Measurements from ENCODE around the gene GTF2A1.
"Not testable (repeated sequence)": the region's sequence is repeated elsewhere in the genome, so short reads cannot be mapped to it uniquely, and the experiment has no call there.

Gene GTF2A1

GRCh38 chr14:81224222-81224621, 3.5 kb upstream of the GTF2A1 start:
- no peak for DNase-seq

GRCh38 chr14:81223788-81224187, 3.0 kb upstream of the GTF2A1 start:
- DNase-seq, result not testable (repeated sequence)

- DNase-seq, result no peak
Measured at GRCh38 chr14:81222691-81223090, 1.9 kb upstream of the GTF2A1 start.

- no peak for DNase-seq
Measured at GRCh38 chr14:81222126-81222525, 1.4 kb upstream of the GTF2A1 start.

GRCh38 chr14:81221579-81222102, 882 bp upstream of the GTF2A1 start:
- DNase-seq, result peak; percentile 35

- DNase-seq, result no peak
Measured at GRCh38 chr14:81220580-81220829, 254 bp downstream of the GTF2A1 start.

- peak; percentile 69 for DNase-seq
Measured at GRCh38 chr14:81219759-81220579, 790 bp downstream of the GTF2A1 start.

GRCh38 chr14:81219210-81219758, 1.5 kb downstream of the GTF2A1 start:
- peak; percentile 100 for DNase-seq

- DNase-seq, result no peak
Measured at GRCh38 chr14:81211844-81212243, 8.9 kb downstream of the GTF2A1 start.

- no peak for DNase-seq
Measured at GRCh38 chr14:81209167-81209836, 11.5 kb downstream of the GTF2A1 start.

- DNase-seq, result no peak
Measured at GRCh38 chr14:81208489-81208888, 12.3 kb downstream of the GTF2A1 start.

- no peak for DNase-seq
Measured at GRCh38 chr14:81206115-81206514, 14.6 kb downstream of the GTF2A1 start.

- DNase-seq, result no peak
Measured at GRCh38 chr14:81205639-81206038, 15.1 kb downstream of the GTF2A1 start.

- DNase-seq, result no peak
Measured at GRCh38 chr14:81200054-81200453, 20.7 kb downstream of the GTF2A1 start.

GRCh38 chr14:81199084-81199483, 21.7 kb downstream of the GTF2A1 start:
- DNase-seq, result no peak

GRCh38 chr14:81198651-81199050, 22.1 kb downstream of the GTF2A1 start:
- DNase-seq, result no peak

- no peak for DNase-seq
Measured at GRCh38 chr14:81193924-81194633, 26.7 kb downstream of the GTF2A1 start.

- DNase-seq, result no peak
Measured at GRCh38 chr14:81192594-81192993, 28.2 kb downstream of the GTF2A1 start.

GRCh38 chr14:81187832-81188522, 32.8 kb downstream of the GTF2A1 start:
- DNase-seq, result no peak

- DNase-seq, result no peak
Measured at GRCh38 chr14:81179631-81180030, 41.1 kb downstream of the GTF2A1 start.

- no peak for DNase-seq
Measured at GRCh38 chr14:81178063-81178462, 42.7 kb downstream of the GTF2A1 start.

- no peak for DNase-seq
Measured at GRCh38 chr14:81177225-81177624, 43.5 kb downstream of the GTF2A1 start.

GRCh38 chr14:81176241-81176640, 44.5 kb downstream of the GTF2A1 start:
- no peak for DNase-seq

All from DMS79 (cell line).